ENCODE measurements around the gene ATP6V0D1.

The ATP6V0D1 gene

GRCh38 chr16:67463691-67464090 is 17.3 kb downstream of the ATP6V0D1 start:
- DNase-seq (ENCODE audit: extremely low read depth in 1 of 2, low read depth in 1 of 2), result no peak

- no peak for DNase-seq (ENCODE audit: extremely low read depth in 1 of 2, low read depth in 1 of 2)
Observed at GRCh38 chr16:67463059-67463458, 17.9 kb downstream of the ATP6V0D1 start.

GRCh38 chr16:67462279-67462655 is 18.7 kb downstream of the ATP6V0D1 start:
- DNase-seq (ENCODE audit: extremely low read depth in 1 of 2, low read depth in 1 of 2), result no peak

- DNase-seq (ENCODE audit: extremely low read depth in 1 of 2, low read depth in 1 of 2), result no peak
Observed at GRCh38 chr16:67461600-67462278, 19.2 kb downstream of the ATP6V0D1 start.

- no peak for DNase-seq (ENCODE audit: extremely low read depth in 1 of 2, low read depth in 1 of 2)
Observed at GRCh38 chr16:67460961-67461360, 20.0 kb downstream of the ATP6V0D1 start.

GRCh38 chr16:67460168-67460567 is 20.8 kb downstream of the ATP6V0D1 start:
- DNase-seq (ENCODE audit: extremely low read depth in 1 of 2, low read depth in 1 of 2), result no peak

- DNase-seq (ENCODE audit: extremely low read depth in 1 of 2, low read depth in 1 of 2), result no peak
Observed at GRCh38 chr16:67459861-67460150, 21.2 kb downstream of the ATP6V0D1 start.

GRCh38 chr16:67459066-67459860 is 21.7 kb downstream of the ATP6V0D1 start:
- no peak for DNase-seq (ENCODE audit: extremely low read depth in 1 of 2, low read depth in 1 of 2)

- DNase-seq (ENCODE audit: extremely low read depth in 1 of 2, low read depth in 1 of 2), result no peak
Observed at GRCh38 chr16:67458121-67458641, 22.8 kb downstream of the ATP6V0D1 start.

- no peak for DNase-seq (ENCODE audit: extremely low read depth in 1 of 2, low read depth in 1 of 2)
Observed at GRCh38 chr16:67457611-67458010, 23.3 kb downstream of the ATP6V0D1 start.

GRCh38 chr16:67456391-67457081 is 24.4 kb downstream of the ATP6V0D1 start:
- DNase-seq (ENCODE audit: extremely low read depth in 1 of 2, low read depth in 1 of 2), result no peak

- no peak for DNase-seq (ENCODE audit: extremely low read depth in 1 of 2, low read depth in 1 of 2)
Observed at GRCh38 chr16:67454852-67455251, 26.1 kb downstream of the ATP6V0D1 start.

- DNase-seq (ENCODE audit: extremely low read depth in 1 of 2, low read depth in 1 of 2), result no peak
Observed at GRCh38 chr16:67454104-67454503, 26.9 kb downstream of the ATP6V0D1 start.

GRCh38 chr16:67451704-67452435 is 29.1 kb downstream of the ATP6V0D1 start:
- DNase-seq (ENCODE audit: extremely low read depth in 1 of 2, low read depth in 1 of 2), result no peak

GRCh38 chr16:67451061-67451703 is 29.8 kb downstream of the ATP6V0D1 start:
- DNase-seq (ENCODE audit: extremely low read depth in 1 of 2, low read depth in 1 of 2), result no peak

- DNase-seq (ENCODE audit: extremely low read depth in 1 of 2, low read depth in 1 of 2), result no peak
Observed at GRCh38 chr16:67449739-67450138, 31.2 kb downstream of the ATP6V0D1 start.

GRCh38 chr16:67449336-67449735 is 31.6 kb downstream of the ATP6V0D1 start:
- DNase-seq (ENCODE audit: extremely low read depth in 1 of 2, low read depth in 1 of 2), result no peak

GRCh38 chr16:67448580-67448979 is 32.4 kb downstream of the ATP6V0D1 start:
- DNase-seq (ENCODE audit: extremely low read depth in 1 of 2, low read depth in 1 of 2), result no peak

GRCh38 chr16:67447508-67448076 is 33.4 kb downstream of the ATP6V0D1 start:
- DNase-seq (ENCODE audit: extremely low read depth in 1 of 2, low read depth in 1 of 2), result peak; percentile 45 to 46

GRCh38 chr16:67446968-67447507 is 33.9 kb downstream of the ATP6V0D1 start:
- no peak for DNase-seq (ENCODE audit: extremely low read depth in 1 of 2, low read depth in 1 of 2)

All from stimulated activated CD8-positive, alpha-beta memory T cell treated with anti-CD3 and anti-CD28 coated beads, Interleukin-7, amount 100 ng/mL, for 48 hours (primary cell).